K562 (cell line): ENCODE results near the gene SPAG7. TPM values are rescaled to one million over a fixed set of nuclear protein-coding genes. Genes with fewer than 3 reads are reported as not detected.

Experiments
- CCAR2 ChIP-seq: fragments of 200-400 bp; formaldehyde crosslinking; IDR thresholded peaks from 2 replicates; pipeline ENCODE4 v1.6.1; 2017; ENCODE audit warnings: mild to moderate bottlenecking, low read depth, low read length
- EP300 ChIP-seq: IDR thresholded peaks from 2 replicates; pipeline ENCODE4 v1.6.1; 2012; ENCODE audit warnings: low read length, improper control_type of control experiment
- HEY1 ChIP-seq: fragments of 250-450 bp; sonication (Bioruptor Pico); IDR thresholded peaks from 2 replicates; pipeline ENCODE4 v1.5.0; 2020; ENCODE audit warnings: mild to moderate bottlenecking, moderate library complexity, borderline replicate concordance
- NR3C1 ChIP-seq: sonication (generic); formaldehyde crosslinking; IDR thresholded peaks from 2 replicates; pipeline ENCODE4 v1.8.1; 2022; ENCODE audit warnings: missing genetic modification reagents
- OTX1 ChIP-seq: fragments of 450-650 bp; formaldehyde crosslinking; IDR thresholded peaks from 2 replicates; pipeline ENCODE4 v1.4.0; 2022; ENCODE audit warnings: mild to moderate bottlenecking
- PCBP2 ChIP-seq: fragments of 200-400 bp; formaldehyde crosslinking; IDR thresholded peaks from 2 replicates; pipeline ENCODE4 v1.6.1; 2018; ENCODE audit warnings: low read length, low read depth, mild to moderate bottlenecking, moderate library complexity; ENCODE audit not compliant: poor library complexity, severe bottlenecking
- POLR3G ChIP-seq: IDR thresholded peaks from 2 replicates; pipeline ENCODE4 v1.6.1; 2011; ENCODE audit not compliant: insufficient read length, insufficient replicate concordance; ENCODE audit errors: extremely low read depth
- SAFB ChIP-seq: fragments of 200-400 bp; formaldehyde crosslinking; IDR thresholded peaks from 2 replicates; pipeline ENCODE4 v1.6.1; 2017; ENCODE audit warnings: low read depth, low read length, borderline replicate concordance
- SIN3B ChIP-seq: fragments of 450-650 bp; IDR thresholded peaks from 2 replicates; pipeline ENCODE4 v1.6.1; 2017; ENCODE audit warnings: low read depth, mild to moderate bottlenecking, moderate library complexity
- SMARCA4 ChIP-seq: fragments of 450-650 bp; IDR thresholded peaks from 2 replicates; pipeline ENCODE4 v1.6.1; 2016
- TAL1 ChIP-seq: fragments of 450-650 bp; IDR thresholded peaks from 2 replicates; pipeline ENCODE4 v1.6.1; 2016; ENCODE audit warnings: mild to moderate bottlenecking
- ZNF184 ChIP-seq: sonication (generic); formaldehyde crosslinking; IDR thresholded peaks from 2 replicates; pipeline ENCODE4 v1.5.0; 2020; ENCODE audit warnings: missing genetic modification reagents
- ZNF197 ChIP-seq: fragments of 200-800 bp; sonication (Bioruptor generic); IDR thresholded peaks from 2 replicates; pipeline ENCODE4 v1.6.1; 2016; ENCODE audit warnings: low read depth, missing genetic modification characterization, missing compliant biosample characterization
- ZNF282 ChIP-seq: sonication (generic); formaldehyde crosslinking; IDR thresholded peaks from 2 replicates; pipeline ENCODE4 v1.8.1; 2023; ENCODE audit warnings: missing genetic modification reagents
- ZNF354B ChIP-seq: fragments of 250-450 bp; sonication (Bioruptor Pico); IDR thresholded peaks from 2 replicates; pipeline ENCODE4 v1.4.0; 2020
- ZNF830 ChIP-seq: fragments of 250-450 bp; sonication (Bioruptor Pico); IDR thresholded peaks from 2 replicates; pipeline ENCODE4 v1.5.0; 2021; ENCODE audit warnings: mild to moderate bottlenecking
- polyA plus RNA-seq, 8 experiments: library from polyadenylated mRNA; depleted of rRNA in 4 of 8; stranded (reverse) in 5 of 8; unstranded in 3 of 8; fragments of >200 nt; fragmentation: Nextera tagmentation in 2 of 8; fragmentation: Illumina TruSeq in 1 of 8; extraction: Ambion mirVana in 2 of 8; extraction: Trizol in 1 of 8; gene quantifications; 2 replicates each; pipeline versions ENCODE4 v1.2.1 to v1.2.3, GENCODE V29; 2011 to 2014; ENCODE audit warnings: inconsistent platforms in 1 of 8, missing spikeins in 1 of 8
- total RNA-seq, 7 experiments: library from RNA; depleted of rRNA in 6 of 7; stranded (reverse); fragments of >200 nt in 6 of 7; fragmentation: Illumina TruSeq in 2 of 7; extraction: Trizol in 2 of 7; gene quantifications; 2 replicates each; pipeline versions ENCODE4 v1.2.1 to v1.2.3, GENCODE V29; 2011 to 2021; ENCODE audit warnings: low replicate concordance in 1 of 7
- TF ChIP-seq, protein P1 (sequence below): fragments of 250-450 bp; sonication (Bioruptor Pico); IDR thresholded peaks from 2 replicates; pipeline ENCODE4 v1.8.0; 2021; ENCODE audit warnings: mild to moderate bottlenecking, moderate library complexity
- TF ChIP-seq, protein P2 (sequence below), 3 experiments: fragments of 200-800 bp in 1 of 3; sonication (Bioruptor generic) in 1 of 3; sonication (generic) in 1 of 3; formaldehyde crosslinking in 1 of 3; IDR thresholded peaks; 2 replicates each; pipeline versions ENCODE4 v1.6.1 to v1.8.0; 2016 to 2022; ENCODE audit warnings: mild to moderate bottlenecking in 2 of 3, missing compliant biosample characterization in 2 of 3, missing genetic modification characterization in 2 of 3, missing genetic modification reagents in 1 of 3
- TF ChIP-seq, protein P3 (sequence below): fragments of 250-450 bp; sonication (Bioruptor Pico); IDR thresholded peaks from 2 replicates; pipeline ENCODE4 v1.5.0; 2021; ENCODE audit warnings: mild to moderate bottlenecking, moderate library complexity
- TF ChIP-seq, protein P4 (sequence below): fragments of 150-350 bp; conservative IDR thresholded peaks from 2 replicates; pipeline ENCODE4 v1.6.1; 2014; ENCODE audit warnings: low read length

Gene SPAG7
- total and polyA plus RNA-seq, 9 of the 15 experiments (the other 6 are each of a cell fraction or from before 2014, with no cell fraction given) = 5.6 to 53.5 (median 36.3) TPM

DNA sequence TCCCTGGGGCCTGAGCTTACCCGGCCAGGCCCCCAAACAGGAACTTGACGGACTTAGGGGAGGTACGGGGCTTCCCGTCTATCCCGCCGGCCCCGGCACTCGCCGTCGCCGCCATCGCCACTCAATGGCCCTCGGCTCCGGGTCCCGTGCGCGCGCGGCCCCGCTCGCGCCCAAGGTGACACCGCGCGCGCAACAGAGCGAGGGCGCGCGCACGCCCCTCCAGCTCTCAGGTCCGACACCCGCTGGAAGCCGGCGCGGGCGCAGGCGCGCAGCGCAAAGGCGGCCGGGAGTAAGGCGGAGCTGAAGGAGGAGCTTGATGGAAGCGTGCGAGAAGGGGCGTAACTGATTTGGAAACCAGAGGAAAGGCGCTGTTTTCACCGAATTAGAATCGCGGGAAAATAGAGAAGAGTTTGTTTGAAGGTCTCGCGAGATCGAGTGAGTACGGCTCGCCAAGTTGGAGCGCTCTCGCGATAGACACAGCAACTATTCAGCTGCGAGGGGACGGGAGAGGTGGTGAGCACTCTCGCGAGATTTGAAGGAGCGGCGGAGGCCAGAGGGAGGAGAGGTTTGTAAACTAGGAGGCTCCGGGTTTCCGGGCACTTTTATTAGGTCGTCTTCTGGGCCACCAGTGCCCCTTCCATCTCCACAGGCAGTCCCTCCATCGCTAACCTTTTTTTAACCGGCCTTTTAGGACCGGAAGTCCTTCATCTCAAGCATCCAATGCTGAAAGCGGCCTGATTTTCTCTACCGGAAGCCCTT lies 27.6 kb downstream of the SPAG7 start, which contains the start of the genes RNF167 and SLC25A11 (continued):
- TF ChIP-seq, protein P1, sequence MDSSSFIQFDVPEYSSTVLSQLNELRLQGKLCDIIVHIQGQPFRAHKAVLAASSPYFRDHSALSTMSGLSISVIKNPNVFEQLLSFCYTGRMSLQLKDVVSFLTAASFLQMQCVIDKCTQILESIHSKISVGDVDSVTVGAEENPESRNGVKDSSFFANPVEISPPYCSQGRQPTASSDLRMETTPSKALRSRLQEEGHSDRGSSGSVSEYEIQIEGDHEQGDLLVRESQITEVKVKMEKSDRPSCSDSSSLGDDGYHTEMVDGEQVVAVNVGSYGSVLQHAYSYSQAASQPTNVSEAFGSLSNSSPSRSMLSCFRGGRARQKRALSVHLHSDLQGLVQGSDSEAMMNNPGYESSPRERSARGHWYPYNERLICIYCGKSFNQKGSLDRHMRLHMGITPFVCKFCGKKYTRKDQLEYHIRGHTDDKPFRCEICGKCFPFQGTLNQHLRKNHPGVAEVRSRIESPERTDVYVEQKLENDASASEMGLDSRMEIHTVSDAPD (CRISPR knock-in tag) = no peak
- TF ChIP-seq ZNF282 (no peak), TAL1 (no peak), SMARCA4 (no peak), ZNF184 (CRISPR knock-in tag) (no peak), NR3C1 (no peak), SAFB (no peak), POLR3G (no peak), CCAR2 (no peak), ZNF830 (CRISPR knock-in tag) (no peak), PCBP2 (no peak), EP300 (0 out of 2 replicates have a peak, but pooled peaks have one; percentile 20), HEY1 (no peak), OTX1 (no peak), ZNF197 (0 out of 2 replicates have a peak, but pooled peaks have one; percentile 14), ZNF354B (no peak), SIN3B (peak; percentile 60; the same call in 1 of the 2 replicates)
- TF ChIP-seq, protein P2, sequence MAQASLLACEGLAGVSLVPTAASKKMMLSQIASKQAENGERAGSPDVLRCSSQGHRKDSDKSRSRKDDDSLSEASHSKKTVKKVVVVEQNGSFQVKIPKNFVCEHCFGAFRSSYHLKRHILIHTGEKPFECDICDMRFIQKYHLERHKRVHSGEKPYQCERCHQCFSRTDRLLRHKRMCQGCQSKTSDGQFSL (CRISPR knock-in tag; IDR thresholded peaks at IDR 0.05) = 0 out of 2 replicates have a peak, but pooled peaks have one; percentile 33
- TF ChIP-seq, protein P2 (tag; IDR thresholded peaks at IDR 0.05) = no peak
- TF ChIP-seq, protein P3, sequence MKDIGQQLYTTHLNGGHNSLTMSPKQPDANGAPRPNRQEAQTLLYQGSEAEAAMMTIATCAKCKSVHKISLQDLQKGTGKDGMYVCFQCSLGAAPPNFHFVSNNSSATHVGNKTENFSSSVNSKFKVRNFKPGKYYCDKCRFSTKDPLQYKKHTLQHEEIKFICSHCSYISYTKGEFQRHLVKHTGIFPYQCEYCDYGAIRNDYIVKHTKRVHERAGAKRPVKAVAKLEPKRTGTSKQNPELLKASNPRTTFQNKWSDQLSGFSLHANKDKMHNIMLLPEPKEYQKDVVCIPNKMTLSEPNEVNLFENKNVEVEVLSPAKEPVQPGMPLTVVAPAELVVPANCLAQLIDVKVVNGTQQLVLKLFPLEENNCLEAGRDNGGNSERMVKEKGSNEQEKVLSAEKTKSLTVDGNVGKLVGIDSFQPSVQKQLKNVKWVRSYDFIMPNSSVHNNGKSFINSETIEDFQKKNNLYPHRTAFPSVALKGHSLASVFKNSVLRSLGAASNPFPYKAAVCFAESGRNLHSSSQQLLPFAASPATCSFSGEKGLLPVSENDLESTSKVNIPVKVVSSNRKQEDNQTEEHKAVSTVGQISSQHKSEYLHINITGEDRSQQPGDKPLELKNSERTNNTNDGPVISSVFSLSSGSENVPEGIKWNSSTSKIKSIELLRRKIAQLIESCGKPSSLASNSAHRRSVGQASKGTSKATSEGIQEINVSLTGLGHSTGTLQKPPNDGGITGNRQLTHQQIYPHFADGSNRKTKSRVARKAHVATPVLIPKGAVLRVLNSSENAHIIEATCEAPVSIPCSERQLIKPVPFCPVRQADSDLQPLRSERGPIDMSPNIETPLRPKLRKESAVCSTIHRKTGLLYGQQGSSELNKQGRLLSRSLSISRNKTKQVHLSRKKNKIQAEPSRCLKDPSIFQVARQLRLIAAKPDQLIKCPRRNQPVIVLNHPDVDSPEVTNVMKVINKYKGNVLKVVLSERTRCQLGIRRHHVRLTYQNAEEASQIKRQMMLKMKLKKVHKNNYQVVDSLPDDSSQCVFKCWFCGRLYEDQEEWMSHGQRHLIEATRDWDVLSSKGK (CRISPR knock-in tag) = no peak
- TF ChIP-seq, protein P4, sequence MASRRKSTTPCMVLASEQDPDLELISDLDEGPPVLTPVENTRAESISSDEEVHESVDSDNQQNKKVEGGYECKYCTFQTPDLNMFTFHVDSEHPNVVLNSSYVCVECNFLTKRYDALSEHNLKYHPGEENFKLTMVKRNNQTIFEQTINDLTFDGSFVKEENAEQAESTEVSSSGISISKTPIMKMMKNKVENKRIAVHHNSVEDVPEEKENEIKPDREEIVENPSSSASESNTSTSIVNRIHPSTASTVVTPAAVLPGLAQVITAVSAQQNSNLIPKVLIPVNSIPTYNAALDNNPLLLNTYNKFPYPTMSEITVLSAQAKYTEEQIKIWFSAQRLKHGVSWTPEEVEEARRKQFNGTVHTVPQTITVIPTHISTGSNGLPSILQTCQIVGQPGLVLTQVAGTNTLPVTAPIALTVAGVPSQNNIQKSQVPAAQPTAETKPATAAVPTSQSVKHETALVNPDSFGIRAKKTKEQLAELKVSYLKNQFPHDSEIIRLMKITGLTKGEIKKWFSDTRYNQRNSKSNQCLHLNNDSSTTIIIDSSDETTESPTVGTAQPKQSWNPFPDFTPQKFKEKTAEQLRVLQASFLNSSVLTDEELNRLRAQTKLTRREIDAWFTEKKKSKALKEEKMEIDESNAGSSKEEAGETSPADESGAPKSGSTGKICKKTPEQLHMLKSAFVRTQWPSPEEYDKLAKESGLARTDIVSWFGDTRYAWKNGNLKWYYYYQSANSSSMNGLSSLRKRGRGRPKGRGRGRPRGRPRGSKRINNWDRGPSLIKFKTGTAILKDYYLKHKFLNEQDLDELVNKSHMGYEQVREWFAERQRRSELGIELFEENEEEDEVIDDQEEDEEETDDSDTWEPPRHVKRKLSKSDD = peak; percentile 98
